NCI-H2171 treated with DMSO at 0.1 percent for 48 hours (cell line): ENCODE measurements around the gene ZNF610.
A peak's percentile ranks its signal among the peaks of the same experiment; 100 is the strongest.
"Not testable (repeated sequence)": the region's sequence is repeated elsewhere in the genome, so short reads cannot be mapped to it uniquely, and the experiment has no call there.

Experiments
- DNase-seq: peaks from one replicate; lab custom pipeline; 2025; lab: John Stamatoyannopoulos, UW

Gene ZNF610

DNA sequence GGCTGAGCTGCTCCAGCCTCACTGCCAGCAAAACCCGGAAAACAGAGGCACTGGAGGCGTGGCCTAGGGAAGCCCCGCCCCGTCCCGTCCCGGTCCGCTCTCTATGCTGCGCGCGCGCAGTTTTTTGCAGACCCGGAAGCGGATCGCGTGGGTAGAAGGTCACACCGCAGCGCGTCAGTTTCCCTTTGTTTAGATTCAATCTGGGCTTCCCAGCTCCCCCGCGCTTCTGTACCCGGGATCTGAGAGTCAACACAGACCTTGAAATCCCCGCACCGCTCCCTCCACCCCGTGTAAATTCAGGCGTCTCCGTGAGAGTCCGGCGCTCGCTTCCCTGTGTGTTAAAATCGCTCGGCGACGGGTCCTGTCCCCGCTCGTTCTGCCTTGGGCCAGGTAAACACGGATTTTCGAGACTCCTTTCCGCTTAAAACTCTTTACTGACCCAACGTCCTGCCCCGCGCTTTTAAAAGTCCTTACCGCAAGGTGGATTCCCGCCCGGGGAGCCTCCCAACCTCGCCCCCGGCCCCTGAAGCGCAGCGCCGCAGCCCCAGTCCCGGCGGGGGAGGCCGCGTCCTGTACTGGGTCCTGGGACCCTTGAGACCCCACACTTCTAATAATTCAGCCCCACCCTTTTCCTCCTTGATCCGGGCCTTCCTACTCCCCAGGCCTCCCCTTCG, at the start of gene ZNF610:
Gene ZNF610 (plus strand): TSS at position 127 of the 674 bp plus-strand sequence. CDS start 12,930 bp downstream, outside the sequence.
- peak; percentile 79 for DNase-seq

DNA sequence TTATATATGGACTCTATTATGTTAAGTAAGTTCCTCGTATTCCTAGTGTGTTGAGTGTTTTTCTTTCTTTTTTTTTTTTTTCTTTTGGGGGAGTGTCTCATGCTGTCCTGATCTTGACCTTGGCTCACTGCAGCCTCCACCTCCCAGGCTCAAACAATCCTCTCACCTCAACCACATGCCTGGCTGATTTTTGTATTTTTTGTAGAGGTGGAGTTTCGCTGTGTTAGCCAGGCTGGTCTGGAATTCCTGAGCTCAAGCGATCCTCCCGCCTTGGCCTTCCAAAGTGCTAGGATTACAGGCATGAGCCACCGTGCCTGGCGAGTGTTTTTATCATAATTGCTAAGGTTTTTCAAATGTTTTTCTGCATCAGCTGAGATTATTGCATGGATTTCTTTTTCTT, 49.8 kb upstream of the ZNF610 start:
- DNase-seq: no peak

DNA sequence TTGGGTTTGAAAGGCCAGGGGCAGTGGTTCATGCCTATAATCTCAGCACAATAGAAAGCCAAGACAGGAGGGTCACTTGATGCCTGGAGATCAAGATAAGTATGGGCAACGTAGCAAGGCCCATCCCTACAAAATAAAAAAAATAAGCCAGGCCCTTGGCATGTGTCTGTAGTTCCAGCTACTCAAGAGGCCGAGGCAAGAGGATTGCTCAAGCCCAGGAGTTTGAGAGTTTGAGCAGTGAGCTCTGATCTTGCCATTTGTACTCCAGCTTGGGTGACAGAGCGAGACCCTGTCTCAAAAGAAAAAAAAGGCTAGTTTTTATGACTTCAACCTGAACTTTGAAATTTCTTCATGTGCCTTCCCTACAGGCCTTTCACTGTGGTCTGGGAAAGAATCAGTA, 44.3 kb upstream of the ZNF610 start:
- no peak for DNase-seq

DNA sequence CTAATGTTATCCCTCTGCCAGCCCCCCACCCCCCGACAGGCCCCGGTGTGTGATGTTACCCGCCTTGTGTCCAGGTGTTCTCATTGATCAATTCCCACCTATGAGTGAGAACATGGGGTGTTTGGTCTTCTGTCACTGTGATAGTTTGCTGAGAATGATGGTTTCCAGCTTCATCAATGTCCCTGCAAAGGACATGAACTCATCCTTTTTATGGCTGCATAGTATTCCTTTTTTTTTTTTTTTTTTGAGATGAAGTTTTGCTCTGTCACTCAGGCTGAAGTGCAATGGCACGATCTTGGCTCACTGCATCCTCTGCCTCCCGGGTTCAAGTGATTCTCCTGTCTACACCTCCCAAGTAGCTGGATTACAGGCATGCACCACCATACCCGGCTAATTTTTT, 43.1 kb upstream of the ZNF610 start:
- not testable (repeated sequence) for DNase-seq

DNA sequence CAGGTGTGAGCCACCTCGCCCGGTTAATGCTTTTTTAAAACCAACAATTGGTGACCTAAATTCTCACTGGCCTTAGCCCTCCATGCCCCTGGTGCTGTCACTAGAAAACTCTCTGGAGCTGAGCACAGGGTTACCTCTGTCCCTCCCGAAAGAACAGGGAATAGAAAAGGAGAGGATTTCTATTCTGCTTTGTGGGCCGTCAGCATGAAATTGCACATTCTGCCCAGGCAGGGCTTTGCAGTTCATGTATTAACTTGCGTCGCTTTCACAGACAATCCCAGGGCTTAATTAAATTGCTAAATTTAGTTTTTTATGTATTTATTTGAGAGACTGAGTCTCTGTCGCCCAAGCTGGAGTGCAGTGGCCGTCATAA, 39.7 kb upstream of the ZNF610 start:
- no peak for DNase-seq

DNA sequence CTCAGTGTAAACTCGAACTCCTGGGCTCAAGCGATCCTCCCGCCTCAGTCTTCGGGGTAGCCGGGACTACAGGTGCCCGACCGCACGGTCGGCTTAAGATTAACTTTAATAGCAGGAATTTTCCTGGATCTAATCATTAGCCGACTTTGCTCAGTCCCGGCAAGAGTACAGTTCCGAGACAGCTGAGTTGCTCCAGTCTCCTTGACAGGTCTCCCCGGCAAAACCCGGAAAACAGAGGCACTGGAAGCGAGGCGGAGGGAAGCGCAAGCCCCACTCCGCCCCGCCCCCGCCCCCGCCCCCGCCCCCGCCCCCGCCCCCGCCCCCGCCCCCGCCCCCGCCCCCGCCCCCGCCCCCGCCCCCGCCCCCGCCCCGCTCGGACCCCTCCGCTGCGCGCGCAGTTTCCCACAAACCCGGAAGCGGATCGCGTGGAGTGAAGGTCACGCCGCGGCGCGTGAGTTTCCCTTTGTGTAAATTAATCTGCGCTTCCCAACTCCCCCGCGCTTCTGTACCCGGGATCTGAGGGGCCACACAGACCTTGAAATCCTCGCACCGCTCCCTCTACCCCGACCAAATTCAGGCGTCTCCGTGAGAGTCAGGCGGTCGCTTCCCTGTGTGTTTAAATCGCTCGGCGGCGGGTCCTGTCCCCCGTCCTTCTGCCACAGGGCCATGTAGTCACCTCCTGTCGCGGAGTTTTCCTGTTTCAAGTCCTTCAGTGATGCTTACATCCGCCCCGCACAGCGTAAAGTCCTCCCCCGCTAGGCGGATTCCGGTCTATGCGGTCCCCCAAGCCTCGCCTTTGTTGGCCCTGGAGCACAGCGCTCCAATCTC, 39.1 kb upstream of the ZNF610 start, which contains the start of gene ZNF480:
Gene ZNF480 (plus strand): TSS at position 397 of the 828 bp plus-strand sequence. CDS start 3,244 bp downstream, outside the sequence.
- peak; percentile 75 for DNase-seq

DNA sequence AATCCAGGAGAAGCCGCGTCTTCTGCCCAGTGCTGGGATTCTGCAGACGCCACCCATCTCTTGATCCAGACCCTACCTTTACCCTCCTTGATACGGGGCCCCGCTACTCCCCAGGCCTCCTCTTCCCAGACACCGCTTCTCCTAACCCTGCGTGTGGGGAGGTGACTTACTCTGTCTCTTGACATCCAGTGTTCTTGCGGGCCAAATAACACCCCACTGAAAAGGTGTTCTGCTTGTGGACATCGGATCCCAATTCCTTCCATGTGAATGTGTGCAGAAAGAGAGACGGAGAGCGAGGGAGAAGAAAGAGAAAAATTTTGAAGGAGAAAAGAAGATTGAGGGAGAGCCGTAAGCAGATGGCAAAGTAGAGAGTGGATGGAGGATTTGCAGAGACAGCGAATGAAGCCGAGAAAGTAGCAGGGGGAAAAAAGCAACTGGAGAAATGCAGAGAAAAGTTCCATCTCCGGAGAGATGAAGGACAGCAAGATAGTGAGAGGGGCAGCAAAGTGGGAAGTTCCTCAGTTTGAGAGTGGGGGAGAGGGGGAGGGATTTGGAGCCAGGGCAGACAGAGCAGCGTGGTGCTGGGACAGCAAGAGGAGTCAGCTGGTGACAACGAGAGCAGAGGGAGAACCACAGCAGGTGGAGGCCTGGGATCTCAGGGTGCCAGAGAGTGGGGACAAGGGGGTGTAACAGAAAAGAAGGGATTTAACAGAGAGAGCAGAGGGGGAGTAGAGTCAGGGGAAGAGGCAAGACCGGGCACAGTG, 38.3 kb upstream of the ZNF610 start:
- peak; percentile 21 for DNase-seq

DNA sequence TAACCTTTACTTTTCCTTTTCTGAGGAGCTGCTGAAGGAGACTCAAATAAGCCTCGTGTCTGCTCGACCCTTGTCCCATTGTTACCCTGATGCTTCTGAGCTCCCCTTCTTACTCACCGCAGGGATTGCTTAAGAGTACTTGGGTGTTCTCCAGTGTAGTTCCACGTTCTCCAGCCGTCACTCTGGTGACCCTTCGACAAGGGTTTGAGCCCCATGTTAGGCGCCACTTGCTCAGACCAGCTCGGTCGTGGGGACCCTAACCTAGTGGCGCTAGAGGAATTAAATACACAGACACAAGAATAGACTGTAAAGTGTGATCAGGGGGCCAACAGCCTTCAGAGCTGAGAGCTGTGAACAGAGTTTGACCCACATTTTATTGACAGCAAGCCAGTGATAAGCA, 28.8 kb upstream of the ZNF610 start:
- no peak for DNase-seq

DNA sequence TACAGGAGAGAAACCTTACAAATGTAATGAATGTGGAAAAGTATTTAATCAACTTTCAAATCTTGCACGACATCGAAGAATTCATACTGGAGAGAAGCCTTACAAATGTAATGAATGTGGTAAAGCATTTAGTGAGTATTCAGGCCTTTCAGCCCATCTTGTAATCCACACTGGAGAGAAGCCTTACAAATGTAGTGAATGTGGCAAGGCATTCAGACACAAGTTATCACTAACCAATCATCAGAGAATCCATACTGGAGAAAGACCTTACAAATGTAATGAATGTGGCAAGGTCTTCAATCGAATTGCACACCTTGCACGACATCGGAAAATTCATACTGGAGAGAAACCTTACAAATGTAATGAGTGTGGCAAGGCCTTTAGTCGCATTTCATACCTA, 13.6 kb upstream of the ZNF610 start:
- DNase-seq: no peak

DNA sequence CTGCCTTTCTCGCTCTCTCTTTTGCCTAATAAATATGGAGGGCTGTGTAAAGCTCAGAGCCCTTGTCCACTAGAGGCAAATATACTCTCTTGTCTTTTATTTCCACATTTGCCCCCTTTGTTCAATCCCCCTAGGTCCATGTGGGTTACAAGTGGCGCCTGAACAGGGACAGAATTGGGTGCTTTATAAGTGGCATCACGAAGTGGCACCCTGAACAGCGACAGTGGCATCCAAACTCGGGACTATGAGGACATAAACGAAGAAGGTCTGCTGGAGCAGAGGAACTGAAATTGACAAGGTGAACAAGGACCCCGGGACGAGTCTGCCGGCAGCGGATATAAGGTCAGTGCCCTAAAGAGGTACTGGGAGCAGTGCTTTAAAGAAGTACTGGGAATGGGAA, 4.3 kb upstream of the ZNF610 start:
- no peak for DNase-seq

DNA sequence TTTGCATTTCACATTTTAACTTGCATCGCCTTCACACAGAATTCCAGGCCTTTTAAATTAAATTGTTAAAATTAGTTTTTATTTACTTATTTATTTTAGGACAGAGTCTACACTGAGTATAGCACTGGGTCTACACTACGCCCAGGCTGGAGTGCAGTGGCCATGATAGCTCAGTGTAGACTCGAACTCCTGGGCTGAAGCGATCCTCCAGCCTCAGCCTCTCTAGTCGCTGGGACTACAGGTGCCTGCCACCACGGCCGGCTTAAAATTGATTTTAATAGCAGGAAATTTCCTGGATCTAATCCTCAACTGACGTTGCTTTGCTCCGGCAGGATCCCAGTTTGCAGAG, 301 bp upstream of the ZNF610 start:
- no peak for DNase-seq

DNA sequence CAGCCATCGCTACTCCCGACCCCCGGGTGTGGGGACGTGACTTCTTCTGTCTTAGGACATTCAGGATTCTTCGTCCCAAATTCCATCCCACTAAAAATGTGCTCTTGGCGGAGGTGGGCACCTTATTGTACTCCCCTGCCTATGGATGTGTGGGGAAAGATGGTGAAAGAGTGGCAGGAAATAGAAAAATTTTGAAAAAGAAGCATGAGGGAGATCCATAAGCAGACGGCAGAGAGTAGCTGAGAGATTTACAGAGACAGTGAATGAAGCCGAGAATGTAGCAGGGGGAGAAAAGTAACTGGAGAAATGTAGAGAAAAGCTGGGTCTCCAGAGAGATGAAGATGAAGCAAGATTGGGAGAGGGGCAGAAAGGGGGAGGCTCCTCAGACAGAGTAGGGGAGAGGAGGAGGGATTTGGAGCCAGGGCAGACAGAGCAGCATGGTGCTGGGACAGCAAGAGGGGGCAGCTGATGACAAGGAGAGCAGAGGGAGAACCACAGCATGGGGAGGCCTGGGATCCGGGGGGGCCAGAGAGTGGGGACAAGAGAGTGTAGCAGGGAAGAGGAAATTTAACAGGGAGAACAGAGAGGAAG, 843 bp downstream of the ZNF610 start:
- no peak for DNase-seq

DNA sequence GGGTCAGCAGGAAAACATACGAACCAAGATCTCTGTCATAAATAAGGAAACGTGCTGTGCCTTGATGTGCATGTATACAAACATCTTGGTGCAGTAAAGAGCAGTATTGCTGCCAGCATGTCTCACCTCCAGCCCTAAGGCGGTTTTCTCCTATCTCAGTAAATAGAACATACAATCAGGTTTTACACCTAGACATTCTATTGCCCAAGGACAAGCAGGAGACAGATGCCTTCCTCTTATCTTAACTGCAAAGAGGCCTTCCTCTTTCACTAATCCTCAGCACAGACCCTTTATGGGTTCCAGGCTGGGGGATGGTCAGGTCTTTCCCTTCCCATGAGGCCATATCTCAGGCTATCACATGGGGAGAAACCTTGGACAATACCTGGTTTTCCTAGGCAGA, 3.0 kb downstream of the ZNF610 start:
- DNase-seq: not testable (repeated sequence)

DNA sequence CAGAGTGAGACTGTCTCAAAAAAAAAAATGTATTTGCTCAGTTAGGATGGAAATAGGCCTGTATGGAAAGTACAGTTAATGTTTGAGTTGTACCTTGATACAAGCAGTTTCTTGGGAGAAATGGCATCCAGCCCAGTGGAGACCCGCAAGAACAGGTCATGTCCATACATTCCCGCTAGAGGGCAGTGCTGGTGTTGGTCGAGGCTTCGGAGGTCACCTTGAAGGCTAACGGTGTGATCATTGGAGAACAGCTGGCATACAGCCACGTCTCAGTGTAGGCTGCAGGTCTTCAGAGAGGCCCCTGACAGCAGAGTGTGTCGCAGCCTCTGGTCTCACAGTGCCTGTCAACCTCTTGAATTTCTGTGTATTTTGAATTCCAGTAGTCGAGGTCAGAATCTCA, 7.5 kb downstream of the ZNF610 start:
- DNase-seq: peak; percentile 27

DNA sequence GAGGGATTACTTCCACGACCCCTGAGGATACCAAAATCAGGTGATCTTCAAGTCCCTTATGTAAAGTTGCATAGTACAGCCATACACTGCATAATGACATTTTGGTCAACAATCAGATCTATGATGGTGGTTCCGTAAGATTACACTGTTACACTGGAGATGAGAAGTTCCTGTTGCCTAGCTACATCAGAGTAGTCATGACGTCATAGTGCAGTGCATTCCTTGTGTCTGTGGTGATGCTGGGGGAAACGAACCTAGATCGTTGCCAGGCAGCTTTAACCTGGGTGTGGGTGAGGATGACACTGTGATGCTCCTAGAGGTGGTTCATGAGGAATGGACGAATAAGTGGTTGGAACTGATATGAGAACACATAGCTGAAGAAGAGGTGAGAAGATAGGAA, 9.1 kb downstream of the ZNF610 start:
- DNase-seq: no peak

DNA sequence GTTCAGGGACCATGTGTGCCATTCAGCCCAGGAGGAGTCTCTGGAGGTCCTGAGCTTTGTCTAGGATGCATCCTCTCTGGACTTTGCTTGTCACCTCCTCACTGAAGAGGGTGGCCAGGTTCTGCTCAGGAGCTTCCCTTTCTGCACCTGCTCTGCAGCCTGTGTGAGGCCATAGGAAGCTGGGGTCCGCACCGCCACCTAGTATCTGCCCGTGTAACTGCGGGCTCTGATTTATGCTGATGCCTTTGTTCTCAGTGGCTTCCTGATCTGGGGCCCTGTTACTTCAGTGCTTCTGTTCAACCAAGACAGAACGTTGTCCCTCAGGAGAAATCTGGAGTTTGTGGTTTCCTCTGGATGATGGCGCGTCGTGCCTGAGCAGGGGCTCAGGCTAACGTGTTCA, 15.5 kb downstream of the ZNF610 start:
- DNase-seq: no peak

DNA sequence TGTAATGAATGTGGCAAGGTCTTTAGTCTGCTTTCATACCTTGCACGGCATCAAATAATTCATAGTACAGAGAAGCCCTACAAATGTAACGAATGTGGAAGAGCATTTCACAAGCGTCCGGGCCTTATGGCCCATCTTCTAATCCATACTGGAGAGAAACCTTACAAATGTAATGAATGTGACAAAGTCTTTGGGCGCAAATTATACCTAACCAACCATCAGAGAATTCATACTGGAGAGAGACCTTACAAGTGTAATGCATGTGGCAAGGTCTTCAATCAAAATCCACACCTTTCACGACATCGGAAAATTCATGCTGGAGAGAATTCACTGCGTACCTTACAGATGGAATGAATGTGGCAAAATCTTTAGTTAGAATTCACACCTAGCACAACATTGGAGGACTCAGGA, 30.4 kb downstream of the ZNF610 start:
- DNase-seq: no peak

DNA sequence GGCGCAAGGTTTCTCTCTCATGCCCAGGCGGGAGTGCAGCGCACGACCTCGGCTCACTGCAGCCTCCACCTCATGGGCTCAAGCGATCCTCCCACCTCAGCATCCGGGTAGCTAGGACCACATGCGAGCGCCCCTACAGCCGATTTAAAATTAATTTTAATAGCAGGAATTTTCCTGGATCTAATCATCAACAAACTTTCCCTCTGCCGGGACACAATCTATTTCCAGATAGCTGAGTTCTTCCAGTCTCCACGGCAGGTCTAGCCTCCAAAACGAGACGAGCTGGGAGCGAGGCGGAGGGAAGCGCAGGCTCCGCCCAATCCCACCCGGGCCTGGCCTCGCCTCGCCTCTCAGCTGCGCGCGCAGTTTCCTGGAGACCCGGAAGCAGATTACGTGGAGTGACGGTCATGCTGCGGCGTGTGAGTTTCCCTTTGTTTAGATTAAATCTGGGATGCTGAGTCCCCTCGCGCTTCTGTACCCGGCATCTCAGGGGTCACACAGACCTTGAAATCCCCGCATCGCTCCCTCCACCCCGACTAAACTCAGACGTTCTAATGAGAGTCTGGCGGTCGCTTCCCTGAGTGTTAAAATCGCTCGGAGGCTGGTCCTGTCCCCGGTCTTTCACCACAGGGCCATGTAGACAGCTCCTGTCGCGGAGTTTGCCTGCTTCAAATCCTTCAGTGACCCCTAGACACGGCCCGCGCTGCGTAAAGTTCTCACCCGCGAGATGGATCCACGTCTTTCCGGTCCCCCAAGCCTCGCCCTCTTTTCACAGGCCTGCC, 33.7 kb downstream of the ZNF610 start, which contains the start of gene ZNF880:
Gene ZNF880 (plus strand): TSS at position 365 of the 782 bp plus-strand sequence. CDS start 43 bp downstream, at position 408.
- DNase-seq: peak; percentile 91

DNA sequence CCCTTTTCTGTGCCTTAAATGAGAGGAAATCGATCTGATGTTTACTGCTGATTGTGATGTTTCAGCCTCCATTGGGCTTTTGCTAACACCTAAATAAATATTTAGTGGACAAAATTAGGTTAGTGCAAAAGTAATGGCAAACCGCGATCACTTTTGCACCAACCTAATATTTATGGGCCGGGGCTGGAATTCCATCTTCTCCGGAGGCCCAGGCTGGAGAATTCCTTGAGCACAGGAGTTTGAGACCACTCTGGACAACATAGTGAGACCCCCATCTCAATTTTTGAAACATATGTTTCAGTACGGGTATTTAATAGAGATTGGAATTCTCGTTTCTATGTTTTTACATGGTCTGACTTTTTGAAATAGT, 34.3 kb downstream of the ZNF610 start:
- no peak for DNase-seq

DNA sequence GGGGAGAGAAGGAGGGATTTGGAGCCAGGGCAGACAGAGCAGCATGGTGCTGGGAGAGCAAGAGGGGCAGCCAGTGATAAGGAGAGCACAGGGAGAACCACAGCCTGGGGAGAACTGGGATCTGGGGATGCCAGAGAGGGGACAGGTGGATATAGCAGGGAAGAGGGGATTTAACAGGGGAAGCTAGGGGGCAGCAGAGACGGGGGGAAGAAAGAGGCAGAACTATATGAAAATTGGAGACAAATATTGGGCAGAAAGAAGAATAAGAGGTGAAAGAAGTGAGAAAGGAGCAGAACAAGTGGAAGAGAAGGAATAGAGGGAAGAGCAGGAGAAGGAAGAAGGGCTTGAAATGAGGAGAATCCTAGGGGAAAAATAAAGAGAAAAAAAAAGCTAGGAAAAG, 55.1 kb downstream of the ZNF610 start:
- DNase-seq: no peak

DNA sequence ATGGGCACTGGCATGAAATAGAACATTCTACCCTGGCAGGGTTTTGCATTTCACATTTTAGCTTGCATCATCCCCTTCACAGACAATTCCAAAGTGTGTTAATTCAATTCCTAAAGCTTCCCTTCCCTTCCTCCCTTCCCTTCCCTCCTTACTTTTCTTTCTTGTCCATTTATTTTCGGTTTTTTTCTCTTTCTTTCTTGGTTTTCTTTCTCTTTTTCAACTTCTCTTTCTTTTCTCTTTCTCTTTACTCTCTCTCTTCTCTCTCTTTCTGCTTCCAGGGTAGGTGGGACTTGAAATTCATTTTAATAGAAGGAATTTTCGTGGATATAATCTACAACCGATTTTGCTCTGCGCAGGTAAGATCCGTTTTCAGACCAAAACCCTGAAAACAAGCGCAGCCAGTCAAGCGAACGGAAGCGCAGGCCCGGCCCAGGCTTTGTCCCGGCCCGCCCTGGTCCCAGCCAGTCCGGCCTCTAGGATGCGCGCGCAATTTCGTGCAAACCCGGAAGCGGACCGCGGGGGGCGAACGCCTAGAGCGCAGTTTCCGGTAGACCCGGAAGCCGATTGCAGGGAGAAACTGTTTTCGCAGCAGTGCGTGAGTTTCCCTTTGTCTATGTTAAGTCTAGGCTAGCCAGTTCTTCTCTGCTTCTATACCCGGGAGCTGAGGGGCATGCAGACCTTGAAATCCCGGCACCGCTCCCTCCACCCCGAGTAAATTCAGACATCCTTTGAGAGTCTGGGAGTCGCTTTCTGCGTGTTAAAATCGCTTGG, 61.5 kb downstream of the ZNF610 start, which contains the start of gene ZNF528:
Gene ZNF528 (plus strand): TSS at position 540 of the 771 bp plus-strand sequence. CDS start 4,165 bp downstream, outside the sequence.
- peak; percentile 88 for DNase-seq
